Natural killer cell (primary cell): ENCODE results near the gene GSDMA. TPM values are rescaled to one million over a fixed set of nuclear protein-coding genes. Genes with fewer than 3 reads are reported as not detected.

Experiments used
- ATAC-seq, 3 donors: fragments of 150-1000 bp in 2 of 3; fragments of 200-7000 bp in 1 of 3; cut with Tn5 transposase; 1 replicate in 1 of 3; 2 replicates in 2 of 3; pipeline ENCODE4 v1.10.0; 2021; ENCODE audit warnings: mild to moderate bottlenecking in 2 of 3, moderate library complexity in 2 of 3
- DNase-seq, 2 donors: peaks; one replicate each; pipeline versions ENCODE4 v3.0.0 to v3.0.0-alpha.2; 2013 to 2021; ENCODE audit warnings: mixed read lengths in 1 of 2
- H3K27ac ChIP-seq: one replicate; pipeline ENCODE4 v1.5.1; 2013; ENCODE audit warnings: mild to moderate bottlenecking, low read length
- H3K27me3 ChIP-seq: one replicate; pipeline ENCODE4 v1.6.1; 2013; ENCODE audit warnings: low read length; ENCODE audit not compliant: control insufficient read depth, insufficient read depth
- H3K36me3 ChIP-seq: one replicate; pipeline ENCODE4 v1.6.1; 2013; ENCODE audit warnings: low read length; ENCODE audit not compliant: control insufficient read depth, insufficient read depth
- H3K4me1 ChIP-seq: one replicate; pipeline ENCODE4 v1.6.1; 2013; ENCODE audit warnings: low read length; ENCODE audit not compliant: control insufficient read depth, insufficient read depth
- H3K4me3 ChIP-seq: one replicate; pipeline ENCODE4 v1.5.1; 2013; ENCODE audit warnings: low read length
- H3K9me3 ChIP-seq: one replicate; pipeline ENCODE4 v1.6.1; 2013; ENCODE audit warnings: low read length; ENCODE audit not compliant: control insufficient read depth, insufficient read depth
- H3K27ac Mint-ChIP-seq, 2 donors: one replicate each; pipeline ENCODE4 v1.8.0; 2022; ENCODE audit warnings: mild to moderate bottlenecking in 2 of 2, mixed read lengths in 2 of 2, moderate library complexity in 1 of 2
- H3K27me3 Mint-ChIP-seq, 2 donors: one replicate each; pipeline ENCODE4 v1.8.0; 2022; ENCODE audit warnings: low read depth in 2 of 2, mixed read lengths in 2 of 2
- H3K36me3 Mint-ChIP-seq: one replicate; pipeline ENCODE4 v1.8.0; 2022; ENCODE audit warnings: mixed read lengths
- H3K4me1 Mint-ChIP-seq, 2 donors: one replicate each; pipeline ENCODE4 v1.8.0; 2022; ENCODE audit warnings: mixed read lengths in 2 of 2
- H3K4me3 Mint-ChIP-seq: one replicate; pipeline ENCODE4 v1.8.0; 2022; ENCODE audit warnings: mild to moderate bottlenecking, moderate library complexity, mixed read lengths
- H3K9me3 Mint-ChIP-seq, 2 donors: one replicate each; pipeline ENCODE4 v1.8.0; 2022; ENCODE audit warnings: mixed read lengths in 2 of 2
- CTCF ChIP-seq: fragments of 200-600 bp; IDR thresholded peaks from one replicate; pipeline ENCODE4 v1.8.0; 2022; ENCODE audit warnings: antibody characterized with exemption
- WGBS: methylation state at CpG from one replicate; pipeline ENCODE4 v1.1.7; 2013; ENCODE audit warnings: missing lambda C conversion rate; ENCODE audit not compliant: insufficient coverage; 5-methylcytosine and 5-hydroxymethylcytosine counted together
- intact Hi-C: fragments of 100-400 bp; cut with micrococcal nuclease; formaldehyde crosslinking; loops from one replicate; pipeline ENCODE4 v1.14.2; 2022
- total RNA-seq, 4 donors: library from RNA; stranded (reverse); fragments of 120-200 nt in 1 of 4; gene quantifications; one replicate each; pipeline versions ENCODE4 v1.2.3 to v1.2.4, GENCODE V29; 2013 to 2022

GSDMA gene
- total RNA-seq, 3 donors from 2014 or later (not counting 1 experiment from before 2014, with no cell fraction given) = 1.1 to 3.2 (median 2.1) TPM

- no peaks in the 10 kb centered on the region for H3K27me3 ChIP-seq
- no peaks in the 10 kb centered on the region for H3K36me3 Mint-ChIP-seq
- peaks cover 0 to 2% of the 10 kb centered on the region in 2 donors for H3K27me3 Mint-ChIP-seq
- no peaks in the 10 kb centered on the region for H3K4me1 Mint-ChIP-seq
- H3K4me1 ChIP-seq = no peaks in the 10 kb centered on the region
- no peak overlapping the region for H3K4me3 Mint-ChIP-seq
- no peak overlapping the region for H3K4me3 ChIP-seq
- H3K27ac Mint-ChIP-seq = no peak overlapping the region
- DNase-seq = no peak
- WGBS = 94% methylated on average over 5 of the region's 5 CpGs
- no peak for TF ChIP-seq CTCF
- intact Hi-C loops = no loop called here
- no peaks in the 10 kb centered on the region for H3K9me3 ChIP-seq
- no peaks in the 10 kb centered on the region for H3K9me3 Mint-ChIP-seq
- no peak for ATAC-seq
- no peak overlapping the region for H3K27ac ChIP-seq
- no peaks in the 10 kb centered on the region for H3K36me3 ChIP-seq
Observed at GRCh38 chr17:39933912-39934311, 28.9 kb upstream of the GSDMA start.

- no peak overlapping the region for H3K27ac ChIP-seq
- WGBS = 91% methylated on average over 5 of the region's 5 CpGs
Observed at GRCh38 chr17:39934324-39934723, 28.5 kb upstream of the GSDMA start.

GRCh38 chr17:39935909-39936308 lies 26.9 kb upstream of the GSDMA start:
- no peak for TF ChIP-seq CTCF
- 71% methylated on average over 3 of the region's 3 CpGs for WGBS
- Histone ChIP-seq H3K27ac (no peak overlapping the region), H3K27me3 (no peaks in the 10 kb centered on the region), H3K9me3 (no peaks in the 10 kb centered on the region), H3K4me1 (no peaks in the 10 kb centered on the region), H3K4me3 (no peak overlapping the region), H3K36me3 (no peaks in the 10 kb centered on the region)
- H3K36me3 Mint-ChIP-seq = no peaks in the 10 kb centered on the region
- H3K4me1 Mint-ChIP-seq = no peaks in the 10 kb centered on the region
- no peak for ATAC-seq
- no peak for DNase-seq
- H3K4me3 Mint-ChIP-seq = no peak overlapping the region
- intact Hi-C loops = no loop called here
- no peak overlapping the region for H3K27ac Mint-ChIP-seq
- peaks cover 0 to 2% of the 10 kb centered on the region in 2 donors for H3K27me3 Mint-ChIP-seq
- no peaks in the 10 kb centered on the region for H3K9me3 Mint-ChIP-seq

More at GRCh38 chr17:39934324-39934723, 28.5 kb upstream of the GSDMA start:
- Mint-ChIP-seq H3K4me3 (no peak overlapping the region), H3K9me3 (no peaks in the 10 kb centered on the region), H3K36me3 (no peaks in the 10 kb centered on the region), H3K4me1 (no peaks in the 10 kb centered on the region), H3K27ac (no peak overlapping the region), H3K27me3 (peaks cover 0 to 2% of the 10 kb centered on the region in 2 donors)
- intact Hi-C loops = no loop called here
- no peaks in the 10 kb centered on the region for H3K27me3 ChIP-seq
- no peaks in the 10 kb centered on the region for H3K4me1 ChIP-seq
- H3K9me3 ChIP-seq = no peaks in the 10 kb centered on the region
- no peak overlapping the region for H3K4me3 ChIP-seq
- TF ChIP-seq CTCF = no peak
- DNase-seq (no peak), ATAC-seq (no peak)
- no peaks in the 10 kb centered on the region for H3K36me3 ChIP-seq

GRCh38 chr17:39937447-39937846 lies 25.4 kb upstream of the GSDMA start:
- no peak for ATAC-seq
- Histone ChIP-seq H3K27ac (no peak overlapping the region), H3K4me3 (no peak overlapping the region), H3K36me3 (no peaks in the 10 kb centered on the region), H3K9me3 (no peaks in the 10 kb centered on the region), H3K27me3 (no peaks in the 10 kb centered on the region), H3K4me1 (no peaks in the 10 kb centered on the region)
- WGBS = 95% methylated on average over 3 of the region's 3 CpGs
- Mint-ChIP-seq H3K36me3 (no peaks in the 10 kb centered on the region), H3K4me1 (no peaks in the 10 kb centered on the region), H3K4me3 (no peak overlapping the region), H3K9me3 (no peaks in the 10 kb centered on the region), H3K27me3 (peaks cover 0 to 5% of the 10 kb centered on the region in 2 donors), H3K27ac (no peak overlapping the region)
- no peak for TF ChIP-seq CTCF
- intact Hi-C loops = no loop called here
- no peak for DNase-seq
